Breast epithelium (tissue), 3 donors: ENCODE data around the gene SSR4.

ENCODE experiments used
- POLR2A ChIP-seq: fragments of 450-650 bp; IDR thresholded peaks from one replicate; pipeline ENCODE4 v1.6.1; 2016; ENCODE audit warnings: antibody characterized with exemption, mild to moderate bottlenecking, moderate library complexity
- POLR2AphosphoS5 ChIP-seq, 3 donors: sonication (generic); formaldehyde crosslinking; IDR thresholded peaks; one replicate each; pipeline ENCODE4 v1.6.1; 2017; ENCODE audit warnings: antibody characterized with exemption in 3 of 3
- TF ChIP-seq, protein P1 (sequence below), 3 donors: fragments of 450-650 bp; IDR thresholded peaks; one replicate each; pipeline ENCODE4 v1.5.1; 2016 to 2017; ENCODE audit warnings: antibody characterized with exemption in 3 of 3, mild to moderate bottlenecking in 3 of 3, moderate library complexity in 3 of 3

DNA sequence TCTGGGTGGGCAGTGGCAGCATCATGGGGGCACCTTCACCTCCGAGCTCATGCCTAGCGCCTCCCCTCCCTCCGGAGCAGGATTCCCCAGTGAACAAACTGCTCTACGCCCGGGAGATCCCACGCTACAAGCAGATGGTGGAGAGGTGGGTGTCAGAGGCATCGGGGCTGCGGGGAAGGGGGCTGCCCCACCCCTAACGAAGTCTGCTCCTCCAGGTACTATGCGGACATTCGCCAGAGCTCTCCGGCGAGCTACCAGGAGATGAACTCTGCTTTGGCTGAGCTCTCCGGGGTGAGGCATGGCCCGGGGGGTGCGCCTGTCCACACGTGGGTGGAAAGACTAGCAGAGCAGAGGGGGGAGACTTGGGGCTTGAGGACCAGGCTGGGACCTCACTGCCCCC lies 16.3 kb upstream of the SSR4 start:
- TF ChIP-seq, protein P1, sequence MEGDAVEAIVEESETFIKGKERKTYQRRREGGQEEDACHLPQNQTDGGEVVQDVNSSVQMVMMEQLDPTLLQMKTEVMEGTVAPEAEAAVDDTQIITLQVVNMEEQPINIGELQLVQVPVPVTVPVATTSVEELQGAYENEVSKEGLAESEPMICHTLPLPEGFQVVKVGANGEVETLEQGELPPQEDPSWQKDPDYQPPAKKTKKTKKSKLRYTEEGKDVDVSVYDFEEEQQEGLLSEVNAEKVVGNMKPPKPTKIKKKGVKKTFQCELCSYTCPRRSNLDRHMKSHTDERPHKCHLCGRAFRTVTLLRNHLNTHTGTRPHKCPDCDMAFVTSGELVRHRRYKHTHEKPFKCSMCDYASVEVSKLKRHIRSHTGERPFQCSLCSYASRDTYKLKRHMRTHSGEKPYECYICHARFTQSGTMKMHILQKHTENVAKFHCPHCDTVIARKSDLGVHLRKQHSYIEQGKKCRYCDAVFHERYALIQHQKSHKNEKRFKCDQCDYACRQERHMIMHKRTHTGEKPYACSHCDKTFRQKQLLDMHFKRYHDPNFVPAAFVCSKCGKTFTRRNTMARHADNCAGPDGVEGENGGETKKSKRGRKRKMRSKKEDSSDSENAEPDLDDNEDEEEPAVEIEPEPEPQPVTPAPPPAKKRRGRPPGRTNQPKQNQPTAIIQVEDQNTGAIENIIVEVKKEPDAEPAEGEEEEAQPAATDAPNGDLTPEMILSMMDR (IDR thresholded peaks at IDR 0.05), result no peak
- TF ChIP-seq POLR2A, result no peak
- no peak for TF ChIP-seq POLR2AphosphoS5 (IDR thresholded peaks at IDR 0.05)
